CD4-positive, alpha-beta T cell (primary cell): Measurements from ENCODE around the gene AKAP9. TPM values are rescaled to one million over a fixed set of nuclear protein-coding genes. Genes with fewer than 3 reads are reported as not detected.
"Not testable (repeated sequence)": the region's sequence is repeated elsewhere in the genome, so short reads cannot be mapped to it uniquely, and the experiment has no call there.

Experiments used
- ATAC-seq: fragments of 200-7000 bp; cut with Tn5 transposase; one replicate; pipeline ENCODE4 v1.10.0; 2022; ENCODE audit warnings: mild to moderate bottlenecking; ENCODE audit not compliant: poor library complexity
- CTCF ChIA-PET: fragments of 350-600 bp; sonication (Branson Sonifier 250); formaldehyde crosslinking; loops from one replicate; lab custom pipeline; 2021; ENCODE audit warnings: antibody characterized with exemption, inconsistent platforms; lab: Charles Lee
- POLR2A ChIA-PET: fragments of 350-600 bp; sonication (Branson Sonifier 250); formaldehyde crosslinking; loops from one replicate; lab custom pipeline; 2021; ENCODE audit warnings: antibody characterized with exemption, inconsistent platforms; lab: Charles Lee
- DNase-seq, 14 experiments: peaks; one replicate each; pipeline ENCODE4 v3.0.0-alpha.2; 2013 to 2020; ENCODE audit warnings: mixed read lengths in 2 of 14
- H3K27ac ChIP-seq, 2 donors: one replicate each; pipeline versions ENCODE4 v1.5.1 to v1.7.0; 2013; ENCODE audit warnings: low read length in 2 of 2, low read depth in 1 of 2, mild to moderate bottlenecking in 1 of 2
- H3K27me3 ChIP-seq, 2 experiments: 1 replicate in 1 of 2; 2 replicates in 1 of 2; pipeline versions ENCODE4 v1.6.1 to v1.7.0; 2013; ENCODE audit warnings: low read length in 2 of 2, control low read depth in 1 of 2, mild to moderate bottlenecking in 1 of 2, moderate library complexity in 1 of 2; ENCODE audit not compliant: insufficient read depth in 2 of 2, control insufficient read depth in 1 of 2
- H3K36me3 ChIP-seq: one replicate; pipeline ENCODE4 v1.6.1; 2013; ENCODE audit warnings: low read length, control low read depth; ENCODE audit not compliant: insufficient read depth
- H3K4me1 ChIP-seq: one replicate; pipeline ENCODE4 v1.6.1; 2013; ENCODE audit warnings: low read length, control low read depth; ENCODE audit not compliant: insufficient read depth
- H3K4me3 ChIP-seq: one replicate; pipeline ENCODE4 v1.5.1; 2013; ENCODE audit warnings: mild to moderate bottlenecking, low read length, moderate library complexity
- H3K9me3 ChIP-seq, 2 experiments: 1 replicate in 1 of 2; 2 replicates in 1 of 2; pipeline versions ENCODE4 v1.6.1 to v1.7.0; 2013; ENCODE audit warnings: low read length in 2 of 2, mild to moderate bottlenecking in 2 of 2, control low read depth in 1 of 2, moderate library complexity in 1 of 2; ENCODE audit not compliant: control insufficient read depth in 1 of 2, insufficient read depth in 1 of 2
- H3K27ac Mint-ChIP-seq: one replicate; pipeline ENCODE4 v1.8.0; 2020; ENCODE audit warnings: mixed read lengths
- H3K27me3 Mint-ChIP-seq: one replicate; pipeline ENCODE4 v1.8.0; 2021; ENCODE audit warnings: mixed read lengths
- H3K36me3 Mint-ChIP-seq: one replicate; pipeline ENCODE4 v1.8.0; 2021; ENCODE audit warnings: low read depth, mixed read lengths
- H3K4me1 Mint-ChIP-seq: one replicate; pipeline ENCODE4 v1.8.0; 2021; ENCODE audit warnings: low read depth, mixed read lengths
- H3K4me3 Mint-ChIP-seq: one replicate; pipeline ENCODE4 v1.8.0; 2020; ENCODE audit warnings: mild to moderate bottlenecking, mixed read lengths
- H3K9me3 Mint-ChIP-seq: one replicate; pipeline ENCODE4 v1.8.0; 2020; ENCODE audit warnings: mixed read lengths
- intact Hi-C, 2 experiments: fragments of 100-400 bp; cut with DNase I in 1 of 2; cut with micrococcal nuclease in 1 of 2; formaldehyde crosslinking; loops; one replicate each; pipeline versions ENCODE4 v1.15.1 to v1.9.0; 2023 to 2025; cut with DNase I, micrococcal nuclease
- total RNA-seq, 174 experiments: library from RNA in 2 of 174; stranded (reverse) in 2 of 174; gene quantifications; one replicate each; pipeline ENCODE4 v1.2.3 and lab custom pipeline; 2021 to 2026
- TF ChIP-seq, protein P1 (sequence below): fragments of 200-600 bp; IDR thresholded peaks from one replicate; pipeline ENCODE4 v1.8.0; 2022; ENCODE audit warnings: antibody characterized with exemption, mild to moderate bottlenecking

AKAP9 gene
- total RNA-seq, 2 experiments from 2014 or later, result 62.5 to 64.8 TPM

DNA sequence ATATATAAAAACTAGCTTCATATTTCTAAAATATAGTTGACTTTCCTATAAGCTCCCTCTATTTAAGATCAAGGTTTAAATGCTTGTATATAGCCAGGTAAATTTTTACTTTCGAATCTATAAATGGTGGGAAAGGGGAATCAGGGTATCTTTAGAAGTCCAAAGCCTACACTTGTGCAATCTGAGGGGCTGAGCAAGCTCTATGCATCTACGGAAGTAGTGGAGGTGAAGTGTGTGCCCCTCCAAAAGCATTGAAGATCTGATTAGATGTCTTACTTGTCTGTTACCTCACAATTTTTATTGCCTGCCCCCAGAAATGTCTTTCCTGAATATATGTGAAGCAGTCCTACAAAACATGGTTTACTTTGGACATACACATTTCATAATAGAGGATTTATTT is 1.6 kb downstream of the AKAP9 start:
- intact Hi-C loops, result loop anchor here (5.0 to 10.0 kb wide), 5 partner anchors 35 to 1282 kb away; partner anchors contain the start of gene HEPACAM2 (in 1 of the 2)

DNA sequence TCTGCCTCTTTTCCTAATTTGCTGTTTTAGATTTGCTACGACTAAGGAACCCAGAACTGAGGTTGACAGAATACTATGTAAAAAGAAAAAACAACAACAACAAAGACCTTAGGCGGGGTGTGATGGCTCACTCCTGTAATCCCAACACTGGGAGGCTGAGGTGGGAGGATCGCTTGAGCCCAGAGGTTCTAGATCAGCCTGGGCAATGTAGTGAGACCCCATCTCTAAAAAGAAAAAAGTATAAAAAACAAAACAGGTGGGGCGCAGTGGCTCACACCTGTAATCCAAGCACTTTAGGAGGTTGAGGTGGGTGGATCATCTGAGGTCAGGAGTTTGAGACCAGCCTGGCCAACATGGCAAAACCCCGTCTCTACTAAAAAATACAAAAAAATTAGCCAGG is 4.3 kb downstream of the AKAP9 start:
- intact Hi-C loops, result loop anchor here (5.0 to 10.0 kb wide), 5 partner anchors 32 to 1280 kb away; partner anchors contain the start of gene HEPACAM2 (in 1 of the 2)
- not testable (repeated sequence) for H3K4me3 Mint-ChIP-seq
- peak overlapping the region; percentile 6 for H3K27ac Mint-ChIP-seq

More for the DNA sequence above, 1.6 kb downstream of the AKAP9 start:
- Histone ChIP-seq H3K27me3 (no peaks in the 10 kb centered on the region), H3K4me3 (no peak overlapping the region), H3K9me3 (no peaks in the 10 kb centered on the region), H3K36me3 (no peaks in the 10 kb centered on the region), H3K27ac (no peak overlapping the region), H3K4me1 (peaks cover 30% of the 10 kb centered on the region)
- Mint-ChIP-seq H3K9me3 (no peaks in the 10 kb centered on the region), H3K27ac (peak overlapping the region; percentile 92), H3K27me3 (no peaks in the 10 kb centered on the region), H3K36me3 (peaks cover 29% of the 10 kb centered on the region), H3K4me3 (peak overlapping the region; percentile 90), H3K4me1 (peaks cover 62% of the 10 kb centered on the region)
- POLR2A ChIA-PET, result interaction anchor here (1.2 to 4.0 kb wide), 3 partner anchors 9 to 192 kb away, joined by 4 to 47 read pairs (median 5); partner anchors contain the start of genes CYP51A1 and MTERF1
- CTCF ChIA-PET, result interaction anchor here (1.6 to 5.5 kb wide), 2 partner anchors 11 to 62 kb away, joined by 5 to 26 read pairs; partner anchors contain the start of gene MTERF1
- ATAC-seq (no peak), DNase-seq (no peak)
- TF ChIP-seq, protein P1, sequence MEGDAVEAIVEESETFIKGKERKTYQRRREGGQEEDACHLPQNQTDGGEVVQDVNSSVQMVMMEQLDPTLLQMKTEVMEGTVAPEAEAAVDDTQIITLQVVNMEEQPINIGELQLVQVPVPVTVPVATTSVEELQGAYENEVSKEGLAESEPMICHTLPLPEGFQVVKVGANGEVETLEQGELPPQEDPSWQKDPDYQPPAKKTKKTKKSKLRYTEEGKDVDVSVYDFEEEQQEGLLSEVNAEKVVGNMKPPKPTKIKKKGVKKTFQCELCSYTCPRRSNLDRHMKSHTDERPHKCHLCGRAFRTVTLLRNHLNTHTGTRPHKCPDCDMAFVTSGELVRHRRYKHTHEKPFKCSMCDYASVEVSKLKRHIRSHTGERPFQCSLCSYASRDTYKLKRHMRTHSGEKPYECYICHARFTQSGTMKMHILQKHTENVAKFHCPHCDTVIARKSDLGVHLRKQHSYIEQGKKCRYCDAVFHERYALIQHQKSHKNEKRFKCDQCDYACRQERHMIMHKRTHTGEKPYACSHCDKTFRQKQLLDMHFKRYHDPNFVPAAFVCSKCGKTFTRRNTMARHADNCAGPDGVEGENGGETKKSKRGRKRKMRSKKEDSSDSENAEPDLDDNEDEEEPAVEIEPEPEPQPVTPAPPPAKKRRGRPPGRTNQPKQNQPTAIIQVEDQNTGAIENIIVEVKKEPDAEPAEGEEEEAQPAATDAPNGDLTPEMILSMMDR, result no peak

DNA sequence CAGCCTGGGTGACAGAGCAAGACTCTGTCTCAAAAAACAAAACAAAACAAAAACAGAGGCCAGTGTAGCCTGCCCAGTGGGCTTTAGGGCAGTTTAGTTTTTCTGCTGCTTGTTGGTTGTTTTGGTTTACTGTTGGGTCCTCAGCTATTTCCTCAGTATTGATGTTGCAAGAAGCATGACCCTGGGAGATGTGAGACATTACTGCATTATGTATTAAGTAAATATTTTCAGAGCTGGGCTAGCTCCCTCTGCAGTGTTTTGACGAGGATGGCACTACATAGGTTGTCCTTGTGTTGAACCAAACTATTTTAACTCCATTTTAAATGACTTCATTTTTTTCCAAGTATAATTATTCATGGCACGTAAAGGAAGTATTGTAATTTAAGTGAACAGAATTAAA is 4.8 kb downstream of the AKAP9 start:
- no peaks in the 10 kb centered on the region for H3K27me3 ChIP-seq
- Mint-ChIP-seq H3K4me3 (no peak overlapping the region), H3K4me1 (peaks cover 73% of the 10 kb centered on the region), H3K27me3 (no peaks in the 10 kb centered on the region), H3K9me3 (no peaks in the 10 kb centered on the region), H3K27ac (peak overlapping the region; percentile 6), H3K36me3 (peaks cover 39% of the 10 kb centered on the region)
- peaks cover 20% of the 10 kb centered on the region for H3K4me1 ChIP-seq
- CTCF ChIA-PET, result interaction anchor here (0.5 to 1.0 kb wide), 3 partner anchors 49 to 95 kb away, joined by 3 to 4 read pairs (median 4); partner anchors contain the start of gene MTERF1
- ATAC-seq, result no peak
- intact Hi-C loops, result loop anchor here in 1 of 2 experiments (10.0 kb wide), 4 partner anchors 589 to 1279 kb away; partner anchors contain the start of gene HEPACAM2
- TF ChIP-seq, protein P1, result no peak
- POLR2A ChIA-PET, result interaction anchor here (0.6 kb wide), 1 partner anchor 502 kb away, joined by 3 read pairs; the partner anchor contains the start of gene GATAD1
- H3K27ac ChIP-seq, result no peak overlapping the region
- no peaks in the 10 kb centered on the region for H3K9me3 ChIP-seq
- peak in 2 of 14 experiments; percentile 2 to 15 for DNase-seq
- no peak overlapping the region for H3K4me3 ChIP-seq
- no peaks in the 10 kb centered on the region for H3K36me3 ChIP-seq

More for the DNA sequence above, 4.3 kb downstream of the AKAP9 start:
- H3K9me3 ChIP-seq, H3K27ac ChIP-seq, ATAC-seq, H3K36me3 ChIP-seq, DNase-seq, H3K9me3 Mint-ChIP-seq, POLR2A ChIA-PET, H3K4me3 ChIP-seq, H3K27me3 Mint-ChIP-seq, H3K27me3 ChIP-seq: not testable (repeated sequence)
- peaks cover 43% of the 10 kb centered on the region for H3K36me3 Mint-ChIP-seq
- peaks cover 74% of the 10 kb centered on the region for H3K4me1 Mint-ChIP-seq
- peaks cover 25% of the 10 kb centered on the region for H3K4me1 ChIP-seq
- CTCF ChIA-PET, result interaction anchor here (1.0 kb wide), 1 partner anchor 64 kb away, joined by 3 read pairs; the partner anchor contains the start of gene MTERF1
